GM10248 (cell line): ENCODE results near the gene KIF26B.

Experiments
- CTCF ChIA-PET: fragments of 300-600 bp; sonication (Branson Sonifier 250); formaldehyde crosslinking; extraction: SDS; loops from one replicate; lab custom pipeline; 2021; ENCODE audit warnings: antibody characterized with exemption; lab: Yijun Ruan, JAX
- POLR2A ChIA-PET: fragments of 350-650 bp; sonication (Branson Sonifier 250); formaldehyde crosslinking; extraction: SDS; loops from one replicate; lab custom pipeline; 2020; ENCODE audit warnings: antibody characterized with exemption; lab: Yijun Ruan, JAX
- DNase-seq: peaks from one replicate; pipeline ENCODE4 v3.0.0; 2012; ENCODE audit errors: extremely low spot score
- TF ChIP-seq, protein P1 (sequence below): IDR thresholded peaks from 2 replicates; pipeline ENCODE4 v1.5.1; 2012; ENCODE audit warnings: mild to moderate bottlenecking, low read depth; ENCODE audit errors: extremely low read depth, missing control alignments, control extremely low read depth

Gene KIF26B

DNA sequence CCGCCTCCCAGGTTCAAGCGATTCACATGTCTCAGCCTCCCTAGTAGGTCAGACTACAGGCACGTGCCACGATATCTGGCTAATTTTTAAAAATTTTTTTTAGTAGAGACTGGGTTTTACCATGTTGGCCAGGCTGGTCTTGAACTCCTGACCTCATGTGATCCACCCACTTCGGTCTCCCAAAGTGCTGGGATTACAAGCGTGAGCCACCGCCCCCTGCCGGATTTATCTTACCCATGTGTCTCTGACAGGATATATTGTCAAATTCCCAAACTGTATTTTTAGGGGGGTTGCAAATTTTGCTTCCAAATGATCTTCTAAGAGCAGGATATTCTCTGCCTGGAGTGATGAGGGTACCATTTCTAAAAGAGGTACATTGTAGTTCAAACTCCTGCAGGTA is 74.3 kb downstream of the KIF26B start:
- no peak for DNase-seq
- TF ChIP-seq, protein P1, sequence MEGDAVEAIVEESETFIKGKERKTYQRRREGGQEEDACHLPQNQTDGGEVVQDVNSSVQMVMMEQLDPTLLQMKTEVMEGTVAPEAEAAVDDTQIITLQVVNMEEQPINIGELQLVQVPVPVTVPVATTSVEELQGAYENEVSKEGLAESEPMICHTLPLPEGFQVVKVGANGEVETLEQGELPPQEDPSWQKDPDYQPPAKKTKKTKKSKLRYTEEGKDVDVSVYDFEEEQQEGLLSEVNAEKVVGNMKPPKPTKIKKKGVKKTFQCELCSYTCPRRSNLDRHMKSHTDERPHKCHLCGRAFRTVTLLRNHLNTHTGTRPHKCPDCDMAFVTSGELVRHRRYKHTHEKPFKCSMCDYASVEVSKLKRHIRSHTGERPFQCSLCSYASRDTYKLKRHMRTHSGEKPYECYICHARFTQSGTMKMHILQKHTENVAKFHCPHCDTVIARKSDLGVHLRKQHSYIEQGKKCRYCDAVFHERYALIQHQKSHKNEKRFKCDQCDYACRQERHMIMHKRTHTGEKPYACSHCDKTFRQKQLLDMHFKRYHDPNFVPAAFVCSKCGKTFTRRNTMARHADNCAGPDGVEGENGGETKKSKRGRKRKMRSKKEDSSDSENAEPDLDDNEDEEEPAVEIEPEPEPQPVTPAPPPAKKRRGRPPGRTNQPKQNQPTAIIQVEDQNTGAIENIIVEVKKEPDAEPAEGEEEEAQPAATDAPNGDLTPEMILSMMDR, result no peak
- POLR2A ChIA-PET, result no interaction called here
- CTCF ChIA-PET, result no interaction called here

DNA sequence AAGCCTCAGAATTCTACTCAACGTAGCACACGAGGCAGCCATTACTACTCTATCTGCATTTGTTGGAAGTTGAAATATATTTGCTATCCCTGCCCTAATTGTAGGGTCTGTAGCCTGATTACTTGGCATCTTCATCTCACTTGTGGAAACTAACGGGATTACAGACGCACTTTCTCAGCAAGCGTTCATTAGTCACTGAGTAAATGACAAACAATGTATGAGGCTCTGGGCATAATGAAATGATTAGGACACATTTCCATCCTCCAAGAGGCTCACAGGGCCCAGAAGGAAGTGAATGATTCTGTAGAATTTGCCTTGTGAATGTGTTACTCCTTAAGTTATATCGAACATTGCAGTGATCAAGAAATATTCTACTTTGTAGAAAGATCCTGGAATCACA is 78.1 kb downstream of the KIF26B start:
- TF ChIP-seq, protein P1, result no peak
- DNase-seq, result no peak
- CTCF ChIA-PET, result no interaction called here
- POLR2A ChIA-PET, result no interaction called here

DNA sequence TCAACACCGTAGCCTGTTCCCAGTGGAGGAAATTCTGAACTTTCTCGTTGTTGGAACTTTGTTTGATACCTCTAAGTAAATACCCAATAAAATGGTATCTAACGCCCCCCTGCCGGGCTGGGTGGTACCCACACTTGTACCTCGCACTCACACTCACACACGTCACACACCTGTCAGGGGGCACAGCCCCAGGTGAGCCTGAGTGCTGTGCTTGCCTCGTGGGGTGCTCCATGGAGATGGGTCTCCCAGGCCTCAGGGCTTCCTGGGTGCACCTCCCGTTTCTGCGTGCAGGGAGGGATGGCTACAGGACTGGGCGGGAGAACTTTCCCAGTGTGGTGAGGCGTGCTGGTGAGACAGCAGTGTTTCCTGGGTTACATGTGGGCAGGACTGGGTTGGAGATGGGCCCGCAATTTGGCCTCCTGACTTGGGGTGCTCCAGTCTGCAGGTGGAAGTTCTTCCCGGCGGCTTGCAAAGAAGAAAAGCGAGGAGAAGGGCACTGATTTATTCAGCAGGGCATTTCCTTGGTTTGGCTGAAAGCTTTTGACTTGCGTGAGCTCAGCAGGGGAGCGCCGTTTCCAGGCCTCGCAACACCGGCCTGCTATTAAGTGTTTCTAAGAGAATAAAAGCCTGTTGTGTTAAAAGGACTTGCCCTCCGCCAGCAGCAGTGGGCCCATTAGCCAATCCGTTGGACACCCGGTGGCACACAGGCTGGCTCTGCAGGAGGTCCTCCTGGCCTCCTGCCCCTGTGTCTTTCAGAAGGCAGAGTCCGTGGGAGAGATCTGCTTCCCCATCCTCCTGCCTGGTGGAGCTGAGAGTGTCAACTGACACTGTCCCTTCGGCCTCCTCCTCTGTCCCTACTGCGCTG is 79.7 kb downstream of the KIF26B start:
- no peak for DNase-seq
- ChIA-PET POLR2A (no interaction called here), CTCF (no interaction called here)
- TF ChIP-seq, protein P1, result no peak

DNA sequence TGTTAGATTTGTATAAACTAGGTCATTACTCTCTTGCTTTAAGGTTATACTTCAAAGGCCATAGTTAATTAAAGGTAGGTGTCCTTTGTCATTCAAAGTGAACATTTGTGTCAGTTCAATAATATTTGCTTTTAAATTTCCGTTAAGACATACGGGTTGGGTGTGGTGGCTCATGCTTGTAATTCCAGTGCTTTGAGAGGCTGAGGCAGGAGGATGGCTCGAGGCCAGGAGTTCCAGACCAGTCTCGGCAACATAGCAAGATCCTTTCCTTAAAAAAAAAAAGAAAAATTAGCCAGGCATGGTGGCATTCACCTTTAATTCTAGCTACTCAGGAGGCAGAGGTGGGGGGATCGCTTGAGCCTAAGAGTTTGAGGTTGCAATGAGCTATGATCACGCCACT is 80.4 kb downstream of the KIF26B start:
- ChIA-PET CTCF (no interaction called here), POLR2A (no interaction called here)
- DNase-seq, result no peak
- TF ChIP-seq, protein P1, result no peak

DNA sequence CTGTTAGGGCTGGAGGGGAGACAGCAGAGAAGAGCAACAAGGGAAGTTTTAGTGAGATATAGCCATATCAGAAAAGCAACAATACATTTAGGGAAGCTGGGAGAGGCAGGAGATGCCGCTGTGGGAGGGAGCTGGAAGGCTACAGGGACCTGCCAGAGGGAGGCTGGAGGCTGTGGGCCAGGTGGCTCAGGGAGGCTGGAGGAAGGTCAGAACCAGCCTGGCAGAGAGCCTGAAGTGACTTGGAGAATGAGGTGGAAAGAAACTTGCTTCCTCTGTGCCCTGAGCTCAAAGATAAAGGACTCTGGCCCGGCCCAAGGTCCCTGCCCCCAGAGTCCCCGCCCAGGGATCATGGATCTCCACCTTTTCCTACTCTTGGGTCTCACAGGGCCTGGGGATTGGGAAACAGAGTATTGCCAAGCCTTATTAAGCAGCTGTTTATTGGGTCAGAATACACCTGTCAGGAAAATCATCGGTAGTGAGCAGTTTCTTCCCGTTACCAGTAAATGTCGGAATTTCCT is 85.9 kb downstream of the KIF26B start:
- no peak for DNase-seq
- ChIA-PET CTCF (interaction anchor here (1.0 to 1.5 kb wide), 3 partner anchors 22 to 85 kb away, joined by 4 read pairs; partner anchors contain the start of gene KIF26B), POLR2A (no interaction called here)
- TF ChIP-seq, protein P1, result no peak

DNA sequence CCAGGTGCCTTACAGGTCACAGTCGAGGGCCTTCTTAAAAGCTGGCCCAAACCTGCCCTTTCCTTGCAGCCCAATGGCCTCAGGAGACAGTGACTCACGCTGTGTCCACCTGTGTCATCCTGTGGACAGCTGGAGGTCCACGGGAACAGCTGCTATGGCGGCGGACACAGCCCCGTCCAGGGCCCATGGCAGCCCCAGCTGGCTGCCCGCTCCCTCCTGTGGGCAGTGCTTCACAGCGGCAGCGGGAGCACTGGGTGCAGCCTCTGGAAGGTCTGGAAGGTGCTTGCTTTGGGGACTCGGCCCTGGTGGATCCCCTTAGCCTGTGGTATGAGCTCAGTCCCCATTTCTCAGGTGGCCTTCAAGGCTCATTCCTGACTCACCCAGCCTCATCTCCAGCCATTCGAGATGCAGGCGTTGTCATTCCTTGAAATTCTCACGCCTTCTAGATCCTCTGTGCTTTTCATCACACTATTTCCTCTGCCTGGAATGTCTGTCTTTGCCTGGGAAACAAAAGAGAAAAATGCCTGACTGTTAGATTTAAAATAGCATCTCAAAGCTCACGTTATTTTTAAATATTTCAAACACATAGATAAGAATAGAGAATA is 86.8 kb downstream of the KIF26B start:
- no peak for DNase-seq
- TF ChIP-seq, protein P1, result no peak
- CTCF ChIA-PET, result interaction anchor here (1.5 kb wide), 1 partner anchor 86 kb away, joined by 4 read pairs; the partner anchor contains the start of gene KIF26B
- POLR2A ChIA-PET, result no interaction called here
